NT2/D1 (cell line): ENCODE results near the gene ACTR10.

Experiments
- DNase-seq: peaks from one replicate; pipeline ENCODE4 v3.0.0-alpha.2; 2011; ENCODE audit warnings: low read depth, low spot score
- H3K27me3 ChIP-seq: 2 replicates; pipeline ENCODE4 v1.6.0; 2011; ENCODE audit warnings: mild to moderate bottlenecking; ENCODE audit not compliant: insufficient read length, insufficient read depth
- H3K36me3 ChIP-seq: 2 replicates; pipeline ENCODE4 v1.6.1; 2011; ENCODE audit warnings: mild to moderate bottlenecking, low read length, mixed read lengths; ENCODE audit not compliant: insufficient read depth, insufficient read length
- H3K4me1 ChIP-seq: 2 replicates; pipeline ENCODE4 v1.5.1; 2011; ENCODE audit not compliant: insufficient read depth, insufficient read length
- H3K4me3 ChIP-seq: 2 replicates; pipeline ENCODE4 v1.5.1; 2011; ENCODE audit warnings: low read depth; ENCODE audit not compliant: insufficient read length
- H3K9ac ChIP-seq: 2 replicates; pipeline ENCODE4 v1.6.0; 2011; ENCODE audit warnings: low read depth; ENCODE audit not compliant: insufficient read length
- H3K9me3 ChIP-seq: 2 replicates; pipeline ENCODE4 v1.5.1; 2011; ENCODE audit warnings: mild to moderate bottlenecking, low read length; ENCODE audit not compliant: insufficient read depth
- SUZ12 ChIP-seq: IDR thresholded peaks from 2 replicates; pipeline ENCODE4 v1.6.1; 2011; ENCODE audit not compliant: insufficient read length, insufficient read depth; ENCODE audit errors: extremely low read depth
- YY1 ChIP-seq: IDR thresholded peaks from 2 replicates; pipeline ENCODE4 v1.6.1; 2011; ENCODE audit not compliant: insufficient read length, insufficient read depth
- ZNF274 ChIP-seq: IDR thresholded peaks from 2 replicates; pipeline ENCODE4 v1.6.1; 2011; ENCODE audit warnings: mild to moderate bottlenecking, low read depth, low read length

ACTR10 gene

GRCh38 chr14:58196198-58196597 is 3.8 kb upstream of the ACTR10 start:
- no peak overlapping the region for H3K4me3 ChIP-seq

GRCh38 chr14:58198086-58198485 is 1.9 kb upstream of the ACTR10 start:
- H3K4me1 ChIP-seq, result no peaks in the 10 kb centered on the region
- no peak for DNase-seq
- no peaks in the 10 kb centered on the region for H3K27me3 ChIP-seq
- TF ChIP-seq ZNF274 (no peak), YY1 (no peak), SUZ12 (no peak)
- H3K36me3 ChIP-seq, result peaks cover 5% of the 10 kb centered on the region
- H3K9ac ChIP-seq, result no peak overlapping the region
- no peak overlapping the region for H3K4me3 ChIP-seq
- H3K9me3 ChIP-seq, result no peaks in the 10 kb centered on the region

More at GRCh38 chr14:58196198-58196597, 3.8 kb upstream of the ACTR10 start:
- no peaks in the 10 kb centered on the region for H3K36me3 ChIP-seq
- TF ChIP-seq ZNF274, result no peak
- no peak for TF ChIP-seq SUZ12
- TF ChIP-seq YY1, result no peak
- no peak for DNase-seq
- H3K9me3 ChIP-seq, result no peaks in the 10 kb centered on the region
- H3K4me1 ChIP-seq, result no peaks in the 10 kb centered on the region
- H3K9ac ChIP-seq, result no peak overlapping the region
- no peaks in the 10 kb centered on the region for H3K27me3 ChIP-seq

GRCh38 chr14:58200480-58200841 is 512 bp downstream of the ACTR10 start:
- H3K9me3 ChIP-seq, result no peaks in the 10 kb centered on the region
- peaks cover 12% of the 10 kb centered on the region for H3K36me3 ChIP-seq
- H3K4me3 ChIP-seq, result peak overlapping the region; percentile 91
- TF ChIP-seq SUZ12 (no peak), ZNF274 (no peak), YY1 (no peak)
- no peak for DNase-seq
- H3K27me3 ChIP-seq, result no peaks in the 10 kb centered on the region
- no peaks in the 10 kb centered on the region for H3K4me1 ChIP-seq
- H3K9ac ChIP-seq, result peak overlapping the region; percentile 92

GRCh38 chr14:58200846-58201245 is 897 bp downstream of the ACTR10 start:
- DNase-seq, result no peak
- peak overlapping the region; percentile 91 for H3K4me3 ChIP-seq
- H3K27me3 ChIP-seq, result no peaks in the 10 kb centered on the region
- TF ChIP-seq ZNF274, result no peak
- H3K36me3 ChIP-seq, result peaks cover 12% of the 10 kb centered on the region
- no peaks in the 10 kb centered on the region for H3K9me3 ChIP-seq
- peak overlapping the region; percentile 92 for H3K9ac ChIP-seq
- H3K4me1 ChIP-seq, result no peaks in the 10 kb centered on the region

GRCh38 chr14:58213176-58213575 is 13.2 kb downstream of the ACTR10 start:
- Histone ChIP-seq H3K9ac (no peak overlapping the region), H3K4me3 (no peak overlapping the region), H3K9me3 (no peaks in the 10 kb centered on the region), H3K4me1 (no peaks in the 10 kb centered on the region), H3K27me3 (no peaks in the 10 kb centered on the region), H3K36me3 (peaks cover 51% of the 10 kb centered on the region)
- TF ChIP-seq SUZ12 (no peak), YY1 (no peak), ZNF274 (no peak)
- DNase-seq, result no peak

GRCh38 chr14:58215191-58215914 is 15.4 kb downstream of the ACTR10 start:
- Histone ChIP-seq H3K27me3 (no peaks in the 10 kb centered on the region), H3K36me3 (peaks cover 30% of the 10 kb centered on the region), H3K4me1 (no peaks in the 10 kb centered on the region), H3K9me3 (no peaks in the 10 kb centered on the region), H3K4me3 (no peak overlapping the region), H3K9ac (no peak overlapping the region)
- TF ChIP-seq YY1 (no peak), ZNF274 (no peak), SUZ12 (no peak)
- DNase-seq, result no peak

GRCh38 chr14:58216544-58216943 is 16.6 kb downstream of the ACTR10 start:
- no peaks in the 10 kb centered on the region for H3K4me1 ChIP-seq
- TF ChIP-seq SUZ12 (no peak), ZNF274 (no peak), YY1 (no peak)
- H3K9ac ChIP-seq, result no peak overlapping the region
- H3K27me3 ChIP-seq, result no peaks in the 10 kb centered on the region
- H3K9me3 ChIP-seq, result no peaks in the 10 kb centered on the region
- no peak overlapping the region for H3K4me3 ChIP-seq
- H3K36me3 ChIP-seq, result peaks cover 26% of the 10 kb centered on the region
- no peak for DNase-seq
